Stimulated activated CD4-positive, alpha-beta T cell treated with anti-CD3 and anti-CD28 coated beads, Interleukin-2, amount 100 ng/mL, for 4 hours (primary cell): Measurements from ENCODE around the gene TMEM52B.
A peak's percentile ranks its signal among the peaks of the same experiment; 100 is the strongest.
"Not testable (repeated sequence)": the region's sequence is repeated elsewhere in the genome, so short reads cannot be mapped to it uniquely, and the experiment has no call there.

Experiments
- DNase-seq: peaks from one replicate; pipeline ENCODE4 v3.0.0-alpha.2; 2020; ENCODE audit warnings: low read depth

TMEM52B gene

GRCh38 chr12:10171973-10172728 lies 6.7 kb upstream of the TMEM52B start, which contains the start of gene OLR1:
Gene OLR1, minus strand, starts transcription at chr12:10172132. Its CDS starts 55 bp downstream, at chr12:10172077.
- no peak for DNase-seq

GRCh38 chr12:10174986-10175614 lies 3.7 kb upstream of the TMEM52B start:
- no peak for DNase-seq

GRCh38 chr12:10175846-10176636 lies 2.8 kb upstream of the TMEM52B start:
- DNase-seq: no peak

- no peak for DNase-seq
Measured at GRCh38 chr12:10179776-10180181, 947 bp downstream of the TMEM52B start.

GRCh38 chr12:10182354-10183049 lies 3.7 kb downstream of the TMEM52B start:
- no peak for DNase-seq

GRCh38 chr12:10184261-10184843 lies 5.5 kb downstream of the TMEM52B start:
- DNase-seq: no peak

- no peak for DNase-seq
Measured at GRCh38 chr12:10186299-10186698, 7.5 kb downstream of the TMEM52B start.

- DNase-seq: not testable (repeated sequence)
Measured at GRCh38 chr12:10186958-10187357, 8.1 kb downstream of the TMEM52B start.

- no peak for DNase-seq
Measured at GRCh38 chr12:10189653-10190052, 10.8 kb downstream of the TMEM52B start.

- peak; percentile 32 for DNase-seq
Measured at GRCh38 chr12:10190558-10191388, 11.9 kb downstream of the TMEM52B start.

GRCh38 chr12:10191865-10192264 lies 13.0 kb downstream of the TMEM52B start:
- DNase-seq: no peak

- DNase-seq: no peak
Measured at GRCh38 chr12:10194160-10194670, 15.4 kb downstream of the TMEM52B start.

- DNase-seq: no peak
Measured at GRCh38 chr12:10196210-10196609, 17.4 kb downstream of the TMEM52B start.

GRCh38 chr12:10197879-10198278 lies 19.0 kb downstream of the TMEM52B start:
- no peak for DNase-seq

- DNase-seq: not testable (repeated sequence)
Measured at GRCh38 chr12:10204495-10204894, 25.7 kb downstream of the TMEM52B start.

- no peak for DNase-seq
Measured at GRCh38 chr12:10205220-10205807, 26.5 kb downstream of the TMEM52B start.

GRCh38 chr12:10207136-10207535 lies 28.3 kb downstream of the TMEM52B start:
- DNase-seq: no peak

GRCh38 chr12:10210225-10210624 lies 31.4 kb downstream of the TMEM52B start:
- no peak for DNase-seq

- DNase-seq: no peak
Measured at GRCh38 chr12:10211101-10211939, 32.5 kb downstream of the TMEM52B start.
